ENCODE measurements around the gene FAM53B.
"Not testable (repeated sequence)": the region's sequence is repeated elsewhere in the genome, so short reads cannot be mapped to it uniquely, and the experiment has no call there.

FAM53B gene

GRCh38 chr10:124598196-124598595, 146.0 kb downstream of the FAM53B start:
- DNase-seq (ENCODE audit: low spot score): no peak

- no peak for DNase-seq (ENCODE audit: low spot score)
Observed at GRCh38 chr10:124597846-124598165, 146.4 kb downstream of the FAM53B start.

GRCh38 chr10:124596962-124597845, 147.0 kb downstream of the FAM53B start:
- DNase-seq (ENCODE audit: low spot score): no peak

- DNase-seq (ENCODE audit: low spot score): no peak
Observed at GRCh38 chr10:124596116-124596785, 147.9 kb downstream of the FAM53B start.

- no peak for DNase-seq (ENCODE audit: low spot score)
Observed at GRCh38 chr10:124595143-124595883, 148.9 kb downstream of the FAM53B start.

GRCh38 chr10:124594240-124594639, 149.9 kb downstream of the FAM53B start:
- DNase-seq (ENCODE audit: low spot score): no peak

- DNase-seq (ENCODE audit: low spot score): no peak
Observed at GRCh38 chr10:124593431-124593985, 150.7 kb downstream of the FAM53B start.

GRCh38 chr10:124592736-124593430, 151.3 kb downstream of the FAM53B start:
- no peak for DNase-seq (ENCODE audit: low spot score)

- DNase-seq (ENCODE audit: low spot score): no peak
Observed at GRCh38 chr10:124592101-124592500, 152.1 kb downstream of the FAM53B start.

GRCh38 chr10:124591123-124591495, 153.1 kb downstream of the FAM53B start:
- DNase-seq (ENCODE audit: low spot score): no peak

GRCh38 chr10:124590216-124591122, 153.7 kb downstream of the FAM53B start:
- DNase-seq (ENCODE audit: low spot score): no peak

- DNase-seq (ENCODE audit: low spot score): no peak
Observed at GRCh38 chr10:124589491-124590041, 154.6 kb downstream of the FAM53B start.

- peak; percentile 42 for DNase-seq (ENCODE audit: low spot score)
Observed at GRCh38 chr10:124588736-124589490, 155.3 kb downstream of the FAM53B start.

GRCh38 chr10:124588341-124588735, 155.8 kb downstream of the FAM53B start:
- DNase-seq (ENCODE audit: low spot score): not testable (repeated sequence)

- DNase-seq (ENCODE audit: low spot score): no peak
Observed at GRCh38 chr10:124587811-124588211, 156.4 kb downstream of the FAM53B start.

GRCh38 chr10:124586142-124586541, 158.0 kb downstream of the FAM53B start:
- no peak for DNase-seq (ENCODE audit: low spot score)

GRCh38 chr10:124579011-124579399, 165.2 kb downstream of the FAM53B start:
- no peak for DNase-seq (ENCODE audit: low spot score)

- DNase-seq (ENCODE audit: low spot score): no peak
Observed at GRCh38 chr10:124578231-124579010, 165.8 kb downstream of the FAM53B start.

- no peak for DNase-seq (ENCODE audit: low spot score)
Observed at GRCh38 chr10:124577651-124578050, 166.5 kb downstream of the FAM53B start.

Data from hematopoietic multipotent progenitor cell treated with erythropoietin and hydrocortisone succinate and interleukin-3 and kit ligand, for 15 days (in vitro differentiated cells).